H1 (cell line): ENCODE data around the gene CACNA2D3. TPM values are rescaled to one million over a fixed set of nuclear protein-coding genes. Genes with fewer than 3 reads are reported as not detected.

Experiments
- CTCF ChIA-PET: fragments of 300-600 bp; sonication (Branson Sonifier 250); formaldehyde crosslinking; loops from one replicate; lab custom pipeline; 2021; ENCODE audit not compliant: partially characterized antibody; lab: Charles Lee
- POLR2A ChIA-PET: fragments of 300-600 bp; sonication (Branson Sonifier 250); formaldehyde crosslinking; loops from one replicate; lab custom pipeline; 2021; ENCODE audit warnings: inconsistent platforms; ENCODE audit not compliant: partially characterized antibody; lab: Charles Lee
- DNase-seq, 2 experiments: peaks; one replicate each; pipeline versions ENCODE4 v3.0.0 to v3.0.0-alpha.2; 2010 to 2022; ENCODE audit warnings: low spot score in 2 of 2, low read depth in 1 of 2, mixed read lengths in 1 of 2
- FAIRE-seq: peaks from 2 replicates; lab custom pipeline; 2011; peaks lifted over from hg19 to GRCh38; lab: Jason Lieb, UNC
- H2AFZ ChIP-seq: 2 replicates; pipeline ENCODE4 v1.8.1; 2012; ENCODE audit warnings: low read length, inconsistent platforms
- H2AK5ac ChIP-seq: 2 replicates; pipeline ENCODE4 v1.6.1; 2013; ENCODE audit warnings: low read depth, low read length
- H2BK120ac ChIP-seq: replicated peaks from 2 replicates; pipeline ENCODE3; 2013; ENCODE audit warnings: low read depth, low read length, inconsistent platforms
- H2BK12ac ChIP-seq: 2 replicates; pipeline ENCODE4 v1.6.1; 2013; ENCODE audit warnings: low read depth, low read length
- H2BK15ac ChIP-seq: 2 replicates; pipeline ENCODE4 v1.6.1; 2013; ENCODE audit warnings: low read length
- H2BK20ac ChIP-seq: 2 replicates; pipeline ENCODE4 v1.6.1; 2013; ENCODE audit warnings: low read length
- H2BK5ac ChIP-seq: 2 replicates; pipeline ENCODE4 v1.6.1; 2013; ENCODE audit warnings: low read depth, low read length
- H3K14ac ChIP-seq: 2 replicates; pipeline ENCODE4 v1.6.1; 2013; ENCODE audit warnings: inconsistent platforms; ENCODE audit not compliant: insufficient read length
- H3K18ac ChIP-seq: 2 replicates; pipeline ENCODE4 v1.6.1; 2013; ENCODE audit warnings: low read length; ENCODE audit errors: extremely low read depth
- H3K23ac ChIP-seq: 2 replicates; pipeline ENCODE4 v1.6.1; 2013; ENCODE audit warnings: inconsistent platforms; ENCODE audit not compliant: insufficient read length
- H3K23me2 ChIP-seq: 2 replicates; pipeline ENCODE4 v1.6.1; 2013; ENCODE audit warnings: low read depth, low read length
- H3K27ac ChIP-seq: 2 replicates; pipeline ENCODE4 v1.6.1; 2011; ENCODE audit warnings: low read depth, low read length, inconsistent platforms
- H3K27me3 ChIP-seq, 4 experiments: replicated peaks in 1 of 4; 1 replicate in 1 of 4; 2 replicates in 3 of 4; pipeline versions ENCODE4 v1.6.1 to v1.8.1; 2011 to 2013; ENCODE audit warnings: low read length in 3 of 4, mild to moderate bottlenecking in 3 of 4, inconsistent platforms in 2 of 4, mixed read lengths in 2 of 4, moderate library complexity in 1 of 4; ENCODE audit not compliant: control insufficient read depth in 3 of 4, insufficient read depth in 3 of 4; ENCODE audit errors: extremely low read depth in 1 of 4
- H3K36me3 ChIP-seq, 4 experiments: 2 replicates each; pipeline versions ENCODE4 v1.6.1 to v1.8.1; 2011 to 2013; ENCODE audit warnings: mild to moderate bottlenecking in 4 of 4, low read length in 3 of 4, moderate library complexity in 2 of 4, control low read depth in 1 of 4, inconsistent platforms in 1 of 4; ENCODE audit not compliant: insufficient read depth in 4 of 4, control insufficient read depth in 2 of 4
- H3K4ac ChIP-seq: replicated peaks from 2 replicates; pipeline ENCODE3; 2013; ENCODE audit warnings: low read length, low read depth, mixed read lengths, inconsistent platforms; ENCODE audit not compliant: insufficient read length
- H3K4me1 ChIP-seq, 4 experiments: replicated peaks in 1 of 4; 1 replicate in 1 of 4; 2 replicates in 3 of 4; pipeline versions ENCODE4 v1.6.1 to v1.8.1; 2011 to 2013; ENCODE audit warnings: low read length in 3 of 4, inconsistent platforms in 2 of 4, mixed read lengths in 1 of 4; ENCODE audit not compliant: insufficient read depth in 4 of 4, control insufficient read depth in 3 of 4
- H3K4me2 ChIP-seq, 2 experiments: 2 replicates each; pipeline versions ENCODE4 v1.6.1 to v1.8.1; 2011 to 2013; ENCODE audit warnings: low read depth in 2 of 2, low read length in 2 of 2, control low read depth in 1 of 2, inconsistent platforms in 1 of 2, mild to moderate bottlenecking in 1 of 2; ENCODE audit not compliant: insufficient read depth in 1 of 2
- H3K4me3 ChIP-seq, 4 experiments: fragments of 200-600, 300-600 bp in 1 of 4; sonication (generic), shearing (Covaris generic), sonication (Bioruptor Twin) in 1 of 4; 2 replicates each; pipeline versions ENCODE4 v1.5.1 to v1.8.1; 2011 to 2016; ENCODE audit warnings: low read length in 4 of 4, low read depth in 3 of 4, control low read depth in 2 of 4, inconsistent platforms in 2 of 4, mild to moderate bottlenecking in 2 of 4, mixed read lengths in 1 of 4, moderate library complexity in 1 of 4; ENCODE audit not compliant: insufficient read depth in 2 of 4; ENCODE audit errors: extremely low read depth in 1 of 4
- H3K56ac ChIP-seq: replicated peaks from 2 replicates; pipeline ENCODE3; 2013; ENCODE audit warnings: low read depth, mild to moderate bottlenecking, mixed read lengths, low read length, inconsistent platforms; ENCODE audit not compliant: insufficient read length
- H3K79me1 ChIP-seq: 2 replicates; pipeline ENCODE4 v1.6.1; 2013; ENCODE audit warnings: low read depth, low read length, control low read depth
- H3K79me2 ChIP-seq, 2 experiments: 2 replicates each; pipeline versions ENCODE4 v1.6.1 to v1.8.1; 2012 to 2013; ENCODE audit warnings: low read length in 2 of 2, mild to moderate bottlenecking in 2 of 2, inconsistent platforms in 1 of 2; ENCODE audit not compliant: insufficient read depth in 2 of 2, control insufficient read depth in 1 of 2
- H3K9ac ChIP-seq, 4 experiments: replicated peaks in 1 of 4; 1 replicate in 1 of 4; 2 replicates in 3 of 4; pipeline versions ENCODE4 v1.6.1 to v1.8.1; 2011 to 2013; ENCODE audit warnings: low read depth in 3 of 4, low read length in 3 of 4, control low read depth in 2 of 4, mild to moderate bottlenecking in 2 of 4, moderate library complexity in 2 of 4, inconsistent platforms in 1 of 4; ENCODE audit errors: extremely low read depth in 1 of 4
- H3K9me3 ChIP-seq, 2 experiments: 2 replicates each; pipeline versions ENCODE4 v1.6.1 to v1.8.1; 2012 to 2013; ENCODE audit warnings: mild to moderate bottlenecking in 2 of 2, moderate library complexity in 2 of 2, control low read depth in 1 of 2, inconsistent platforms in 1 of 2, low read depth in 1 of 2, low read length in 1 of 2, mixed read lengths in 1 of 2; ENCODE audit not compliant: insufficient read depth in 2 of 2
- H4K20me1 ChIP-seq, 2 experiments: replicated peaks in 1 of 2; 2 replicates each; pipeline versions ENCODE3 to v1.8.1; 2011 to 2013; ENCODE audit warnings: inconsistent platforms in 2 of 2, low read length in 2 of 2, mild to moderate bottlenecking in 1 of 2; ENCODE audit not compliant: insufficient read depth in 2 of 2, control insufficient read depth in 1 of 2
- H4K5ac ChIP-seq: 2 replicates; pipeline ENCODE4 v1.6.1; 2013; ENCODE audit warnings: low read length, low read depth, mixed read lengths, inconsistent platforms; ENCODE audit not compliant: insufficient read length
- H4K8ac ChIP-seq: 2 replicates; pipeline ENCODE4 v1.8.0; 2013; ENCODE audit warnings: mild to moderate bottlenecking, moderate library complexity, low read length, inconsistent platforms; ENCODE audit not compliant: insufficient read depth; ENCODE audit errors: extremely low read depth
- H4K91ac ChIP-seq: replicated peaks from 2 replicates; pipeline ENCODE3; 2013; ENCODE audit warnings: low read length, mixed read lengths, inconsistent platforms; ENCODE audit not compliant: insufficient read length
- BRCA1 ChIP-seq: IDR thresholded peaks from 2 replicates; pipeline ENCODE4 v1.6.1; 2012; ENCODE audit warnings: low read depth, low read length, improper control_type of control experiment
- CTBP2 ChIP-seq: IDR thresholded peaks from 2 replicates; pipeline ENCODE4 v1.7.0; 2011; ENCODE audit warnings: borderline replicate concordance, mild to moderate bottlenecking, moderate library complexity, mixed read lengths, low read length; ENCODE audit not compliant: insufficient read depth, insufficient read length
- EP300 ChIP-seq, 2 experiments: IDR thresholded peaks; 1 replicate in 1 of 2; 2 replicates in 1 of 2; pipeline ENCODE4 v1.6.1; 2011 to 2012; ENCODE audit warnings: low read depth in 2 of 2, low read length in 2 of 2, mild to moderate bottlenecking in 2 of 2, borderline replicate concordance in 1 of 2, inconsistent platforms in 1 of 2, moderate library complexity in 1 of 2
- HDAC2 ChIP-seq, 2 experiments: fragments of 300-600 bp in 1 of 2; sonication (generic) in 1 of 2; IDR thresholded peaks; 2 replicates each; pipeline ENCODE4 v1.6.1; 2011 to 2012; ENCODE audit warnings: low read depth in 2 of 2, low read length in 2 of 2, mild to moderate bottlenecking in 2 of 2, moderate library complexity in 2 of 2, borderline replicate concordance in 1 of 2, inconsistent platforms in 1 of 2
- JUND ChIP-seq: IDR thresholded peaks from 2 replicates; pipeline ENCODE4 v1.6.1; 2011; ENCODE audit warnings: mild to moderate bottlenecking, improper control_type of control experiment, low read length
- POLR2AphosphoS5 ChIP-seq: IDR thresholded peaks from 2 replicates; pipeline ENCODE4 v1.6.1; 2011; ENCODE audit warnings: low read depth, low read length
- POU5F1 ChIP-seq: IDR thresholded peaks from 2 replicates; pipeline ENCODE4 v1.6.1; 2011; ENCODE audit warnings: low read depth, mild to moderate bottlenecking, low read length, moderate library complexity
- RNF2 ChIP-seq: fragments of 200-900, 300-1000 bp; sonication (generic); IDR thresholded peaks from 2 replicates; pipeline ENCODE4 v1.7.1; 2016; ENCODE audit warnings: borderline replicate concordance, low read depth, mild to moderate bottlenecking, antibody characterized with exemption, low read length; ENCODE audit not compliant: poor library complexity, severe bottlenecking; ENCODE audit errors: missing control alignments
- TAF7 ChIP-seq: optimal IDR thresholded peaks from 2 replicates; pipeline ENCODE3; 2011; ENCODE audit warnings: low read depth, mild to moderate bottlenecking, inconsistent platforms, low read length, moderate library complexity, borderline replicate concordance
- YY1 ChIP-seq: IDR thresholded peaks from 2 replicates; pipeline ENCODE4 v1.6.1; 2011; ENCODE audit warnings: low read depth, mild to moderate bottlenecking, low read length
- WGBS, 2 experiments: shearing (Covaris generic) in 1 of 2; methylation state at CpG; one replicate each; pipeline versions ENCODE4 v1.1.6 to v1.1.7; 2013 to 2015; ENCODE audit warnings: low lambda C conversion rate in 2 of 2, mixed read lengths in 2 of 2, inconsistent platforms in 1 of 2, low coverage in 1 of 2, missing lambda C conversion rate in 1 of 2; ENCODE audit not compliant: insufficient replicate concordance in 2 of 2, insufficient coverage in 1 of 2, insufficient read length in 1 of 2; ENCODE audit errors: extremely low coverage in 1 of 2, missing lambda C conversion rate in 1 of 2; 5-methylcytosine and 5-hydroxymethylcytosine counted together
- polyA plus RNA-seq, 7 experiments: library from polyadenylated mRNA; depleted of rRNA in 3 of 7; stranded (reverse) in 5 of 7; unstranded in 2 of 7; fragments of >200 nt in 5 of 7; fragments of 200-250 nt in 2 of 7; gene quantifications; 1 replicate in 5 of 7; 2 replicates in 1 of 7; 4 replicates in 1 of 7; pipeline versions ENCODE4 v1.2.1 to v1.2.3, GENCODE V29; 2011 to 2013; ENCODE audit warnings: missing spikeins in 2 of 7, mixed read lengths in 2 of 7
- total RNA-seq: library from RNA; stranded (reverse); fragmentation: NEBNext Ultra II Directional; extraction: Animal tissue kit (Norgen Biotek cat#: 25700); gene quantifications from 2 replicates; pipeline ENCODE4 v1.2.1, GENCODE V29; 2021

CACNA2D3 gene
- total and polyA plus RNA-seq, 2 of the 8 experiments (the other 6 are each of a cell fraction or from before 2014, with no cell fraction given) = 1.5 to 1.8 TPM

GRCh38 chr3:54630101-54630623 lies 507.8 kb downstream of the CACNA2D3 start:
- Histone ChIP-seq H2BK5ac (peak overlapping the region; percentile 27; the same call in 1 of the 2 replicates), H2BK15ac (no peak overlapping the region), H3K14ac (no peak overlapping the region), H3K4ac (no peak overlapping the region), H3K4me3 (no peak overlapping the region), H3K18ac (peak overlapping the region; percentile 39; the same call in 1 of the 2 replicates), H3K4me1 (peaks cover 4 to 11% (median 7%) of the 10 kb centered on the region in 4 experiments; a peak in 5 of 7 replicates), H3K23ac (no peak overlapping the region), H2AFZ (no peak overlapping the region), H3K9me3 (peaks cover 0 to 3% of the 10 kb centered on the region in 2 experiments; a peak in 1 of 4 replicates), H4K8ac (no peak overlapping the region), H4K20me1 (peaks cover 11% of the 10 kb centered on the region in 2 experiments), H2BK12ac (no peak overlapping the region), H3K9ac (no peak overlapping the region), H3K23me2 (no peaks in the 10 kb centered on the region), H4K91ac (no peak overlapping the region), H2AK5ac (no peak overlapping the region; the same call in 1 of the 2 replicates), H3K27me3 (no peaks in the 10 kb centered on the region; a peak in 2 of 7 replicates), H3K36me3 (peaks cover 20 to 39% (median 26%) of the 10 kb centered on the region in 4 experiments), H3K4me2 (no peak overlapping the region), H2BK20ac (no peak overlapping the region), H3K79me1 (0 out of 2 replicates have a peak, but pooled peaks cover 2% of the 10 kb centered on the region), H3K56ac (no peak overlapping the region), H2BK120ac (no peak overlapping the region), H3K79me2 (no peaks in the 10 kb centered on the region; a peak in 1 of 4 replicates), H3K27ac (no peak overlapping the region), H4K5ac (no peak overlapping the region)
- FAIRE-seq (peak; percentile 69), DNase-seq (peak in 1 of 2 experiments; percentile 68)
- POLR2A ChIA-PET = interaction anchor here (0.6 to 7.8 kb wide), 25 partner anchors 7 to 468 kb away, joined by 3 to 87 read pairs (median 4); no protein-coding TSS in a partner anchor
- 67% methylated on average over 6 of the region's 6 CpGs; no CpG with 5 or more reads in 1 of the 2 experiments for WGBS, 2 experiments
- CTCF ChIA-PET = interaction anchor here (1.4 to 3.0 kb wide), 3 partner anchors 19 to 196 kb away, joined by 3 to 14 read pairs (median 6); no protein-coding TSS in a partner anchor
- TF ChIP-seq EP300 (IDR thresholded peaks at IDR 0.05; ENCODE audit: borderline replicate concordance in 1 of 2, low read depth in 2 of 2, low read length in 2 of 2) (no peak), JUND (no peak), RNF2 (no peak), POLR2AphosphoS5 (peak; percentile 95), POU5F1 (0 out of 2 replicates have a peak, but pooled peaks have one; percentile 85), BRCA1 (no peak), CTBP2 (no peak), TAF7 (peak; percentile 47), HDAC2 (IDR thresholded peaks at IDR 0.05; ENCODE audit: borderline replicate concordance in 1 of 2, low read depth in 2 of 2, low read length in 2 of 2) (peak; percentile 45 to 60; a peak in 2 of 4 replicates), YY1 (no peak)
